ENCODE results near the gene SPATA21. TPM values are rescaled to one million over a fixed set of nuclear protein-coding genes. Genes with fewer than 3 reads are reported as not detected.

SPATA21 gene
- total RNA-seq, 1 experiment from 2014 or later = not detected

GRCh38 chr1:16445052-16445451 is 7.8 kb upstream of the SPATA21 start:
- peaks cover 9% of the 10 kb centered on the region; the same call in 1 of the 2 replicates for H3K27me3 Mint-ChIP-seq (ENCODE audit: low read depth)
- DNase-seq (ENCODE audit: low spot score) = no peak
- no peak overlapping the region for H3K4me3 Mint-ChIP-seq
- TF ChIP-seq STAT6 (CRISPR knock-in tag; conservative IDR thresholded peaks at IDR 0.05; ENCODE audit: low read depth) = no peak
- TF ChIP-seq ZNF317 (CRISPR knock-in tag; IDR thresholded peaks at IDR 0.05; ENCODE audit: borderline replicate concordance, low read depth) = no peak
- no peak for TF ChIP-seq ARID4B (CRISPR knock-in tag; IDR thresholded peaks at IDR 0.05; ENCODE audit: borderline replicate concordance)
- TF ChIP-seq CDX4 (CRISPR knock-in tag; IDR thresholded peaks at IDR 0.05; ENCODE audit: borderline replicate concordance) = no peak
- no peak for TF ChIP-seq PRRX2 (CRISPR knock-in tag; IDR thresholded peaks at IDR 0.05)
- no peak for TF ChIP-seq ZNF425 (CRISPR knock-in tag; conservative IDR thresholded peaks at IDR 0.05)
- TF ChIP-seq KAT7 (CRISPR knock-in tag; IDR thresholded peaks at IDR 0.05; ENCODE audit: borderline replicate concordance) = no peak
- no peak for TF ChIP-seq JUN (CRISPR knock-in tag; IDR thresholded peaks at IDR 0.05)
- no peak for TF ChIP-seq SMAD3 (CRISPR knock-in tag; IDR thresholded peaks at IDR 0.05; ENCODE audit: borderline replicate concordance)
- TF ChIP-seq MAX (CRISPR knock-in tag; IDR thresholded peaks at IDR 0.05) = no peak
- no peak for TF ChIP-seq CBFB (CRISPR knock-in tag; IDR thresholded peaks at IDR 0.05; ENCODE audit: low read depth)
- no peak for TF ChIP-seq ATF2 (CRISPR knock-in tag; IDR thresholded peaks at IDR 0.05; ENCODE audit: borderline replicate concordance, low read depth)
- TF ChIP-seq IRF2 (CRISPR knock-in tag; IDR thresholded peaks at IDR 0.05; ENCODE audit: borderline replicate concordance, low read depth) = no peak
- TF ChIP-seq RELA (CRISPR knock-in tag; IDR thresholded peaks at IDR 0.05; ENCODE audit: borderline replicate concordance) = no peak
- TF ChIP-seq ETV6 (CRISPR knock-in tag; IDR thresholded peaks at IDR 0.05) = no peak
- no peak for TF ChIP-seq CREM (CRISPR knock-in tag; IDR thresholded peaks at IDR 0.05)
- TF ChIP-seq ZNF281 (CRISPR knock-in tag; IDR thresholded peaks at IDR 0.05) = no peak
- no peak for TF ChIP-seq TEAD1 (CRISPR knock-in tag; IDR thresholded peaks at IDR 0.05)
- CTCF ChIA-PET = no interaction called here
- peaks cover 27% of the 10 kb centered on the region for H3K36me3 Mint-ChIP-seq
- H3K27ac Mint-ChIP-seq = no peak overlapping the region
- peaks cover 4% of the 10 kb centered on the region; the same call in 1 of the 2 replicates for H3K4me1 Mint-ChIP-seq
- no peaks in the 10 kb centered on the region for H3K9me3 Mint-ChIP-seq
- ATAC-seq = no peak
- POLR2A ChIA-PET = no interaction called here

Data from WTC11 (cell line).